GM21529 (cell line): Measurements from ENCODE around the gene IL9.

Experiments used
- ATAC-seq: cut with Tn5 transposase; IDR thresholded peaks from one replicate; pipeline ENCODE4 v1.9.1; 2021; ENCODE audit not compliant: unreplicated experiment

The IL9 gene

DNA sequence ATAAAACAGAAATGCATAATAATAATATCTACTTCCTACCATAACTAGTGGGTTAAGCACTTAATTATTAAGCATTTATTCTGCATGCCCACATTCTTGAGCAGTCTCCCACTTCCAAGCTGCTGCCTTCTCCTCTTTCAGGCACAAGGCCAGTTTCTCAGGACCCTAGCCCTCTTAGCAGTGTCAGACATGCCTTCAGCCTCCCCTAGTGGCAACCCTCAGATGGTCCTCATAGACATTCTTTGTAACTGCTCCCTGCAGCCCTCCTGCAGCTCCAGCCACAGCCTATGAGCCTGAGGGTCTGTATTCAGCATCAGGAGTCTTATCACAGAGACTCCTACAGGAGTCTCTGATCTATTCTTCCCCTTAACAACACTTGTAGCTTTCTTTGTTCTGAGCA is 3.9 kb downstream of the IL9 start:
- ATAC-seq = no peak

DNA sequence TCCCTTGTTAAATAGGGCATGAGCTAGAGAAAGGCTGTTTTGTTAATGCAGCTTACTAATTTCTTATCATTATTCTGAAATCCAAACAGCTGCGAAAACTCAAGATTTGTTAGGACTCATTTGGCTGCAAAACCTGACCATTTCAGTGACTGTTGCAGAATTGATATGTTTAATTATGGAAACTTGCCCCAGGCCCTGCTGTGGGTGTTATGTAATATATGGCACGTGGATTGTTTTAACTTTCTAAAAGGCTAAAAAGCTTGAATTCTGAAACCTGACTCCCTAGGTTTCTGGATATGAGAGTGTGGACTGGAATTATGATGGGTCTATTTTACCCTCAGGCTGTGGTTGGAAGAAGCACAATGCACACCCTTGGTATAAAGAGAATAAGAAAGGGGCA is 4.4 kb downstream of the IL9 start:
- no peak for ATAC-seq

DNA sequence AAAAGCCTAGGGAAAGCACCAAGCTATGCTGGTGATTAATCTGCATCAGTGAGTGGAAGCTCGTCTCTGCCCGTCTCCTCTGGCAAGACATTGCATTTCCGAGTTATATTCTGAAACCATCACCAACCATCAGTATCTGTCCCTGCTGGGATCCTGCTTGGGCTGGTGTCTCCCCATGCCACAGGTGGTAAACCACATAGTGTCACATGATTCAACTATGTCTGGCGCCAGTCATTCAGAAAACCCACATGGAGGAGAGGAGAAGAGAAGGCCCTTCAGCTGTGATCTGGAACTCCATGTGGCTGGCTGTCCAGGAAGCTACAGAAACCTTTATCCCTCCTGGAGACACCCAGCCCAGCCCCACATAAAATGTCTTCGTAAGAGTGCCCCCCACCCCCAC is 4.8 kb downstream of the IL9 start:
- ATAC-seq = peak; percentile 70

DNA sequence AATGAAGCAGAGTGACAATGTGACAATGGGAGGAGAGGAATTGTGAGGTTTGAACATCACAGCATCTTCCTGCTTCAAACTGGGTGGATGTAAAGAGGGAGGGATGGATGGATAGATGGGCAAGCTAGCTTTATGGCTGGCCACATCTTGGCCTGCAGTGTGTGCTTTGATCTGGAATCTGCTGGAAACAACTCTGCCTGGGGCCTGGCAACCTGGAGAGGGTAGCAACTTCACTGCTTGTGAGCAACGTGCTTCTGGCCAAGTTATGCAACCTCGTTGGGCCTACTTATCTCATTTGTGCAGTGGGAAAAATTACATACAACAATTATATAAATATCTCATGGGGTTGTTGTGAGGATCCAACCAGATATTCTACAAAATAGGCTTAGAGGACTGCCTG is 5.3 kb downstream of the IL9 start:
- no peak for ATAC-seq

GRCh38 chr5:135887881-135888614 is 7.6 kb downstream of the IL9 start:
- no peak for ATAC-seq

DNA sequence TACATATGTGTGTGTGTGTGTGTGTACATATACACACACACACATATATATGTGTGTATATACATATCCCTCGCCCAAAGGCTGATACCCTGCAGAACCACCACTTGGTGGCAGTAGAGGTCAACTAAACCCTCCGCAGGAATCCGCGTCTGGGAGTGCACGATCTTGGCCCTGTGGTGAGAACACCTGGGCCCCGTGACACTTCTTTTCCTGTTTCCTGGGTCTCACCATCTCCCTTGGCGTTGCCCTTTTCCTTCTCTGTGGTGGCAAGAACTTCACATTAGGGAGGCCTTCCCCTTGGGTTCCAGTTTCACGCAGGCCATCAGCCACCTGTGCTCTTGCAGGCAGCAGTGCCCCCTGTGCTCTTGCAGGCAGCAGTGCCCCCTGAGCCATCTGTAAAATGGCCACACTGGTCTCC is 8.2 kb downstream of the IL9 start:
- peak; percentile 86 for ATAC-seq

GRCh38 chr5:135886136-135886535 is 9.5 kb downstream of the IL9 start:
- no peak for ATAC-seq

- ATAC-seq = no peak
Measured at GRCh38 chr5:135885031-135885430, 10.6 kb downstream of the IL9 start.

DNA sequence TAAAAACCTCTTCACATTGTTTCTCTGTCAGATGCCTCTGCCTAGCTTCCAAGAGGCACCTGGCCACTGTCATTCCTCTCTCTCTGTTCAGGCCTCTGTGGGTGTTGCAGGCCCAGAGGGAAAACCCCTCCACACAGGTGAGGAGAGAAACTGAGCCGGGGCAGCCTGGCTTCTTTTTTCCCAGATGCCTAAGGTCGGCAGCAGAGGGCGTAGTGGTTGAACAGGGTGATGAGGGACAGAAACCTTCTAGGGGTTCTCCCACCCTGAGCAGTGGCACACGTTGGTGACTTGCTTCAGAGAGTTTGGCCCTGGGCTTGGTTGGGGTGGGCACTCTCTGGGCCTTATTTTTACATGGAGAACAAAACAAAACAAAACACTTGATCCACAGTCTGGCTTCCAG is 12.2 kb downstream of the IL9 start:
- ATAC-seq = no peak

DNA sequence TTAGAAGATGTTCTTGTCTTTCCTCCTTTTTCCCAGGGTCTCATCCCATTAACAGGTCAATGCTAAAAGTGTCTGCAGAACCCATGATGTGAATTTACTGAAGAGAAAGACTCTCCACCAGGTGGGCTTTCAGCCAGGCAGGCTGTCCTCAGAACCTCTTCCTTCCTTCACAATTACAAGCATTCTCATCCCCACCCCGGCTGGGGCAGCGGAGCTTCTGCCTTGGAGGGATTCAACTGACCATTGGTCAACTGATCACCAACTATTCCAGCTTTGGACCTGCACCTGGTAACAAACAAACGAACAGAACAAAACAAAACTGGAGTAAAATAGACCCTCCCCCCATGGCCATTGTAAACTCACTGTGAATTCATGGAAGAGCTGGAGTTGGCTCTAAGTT is 12.6 kb downstream of the IL9 start:
- ATAC-seq = no peak

DNA sequence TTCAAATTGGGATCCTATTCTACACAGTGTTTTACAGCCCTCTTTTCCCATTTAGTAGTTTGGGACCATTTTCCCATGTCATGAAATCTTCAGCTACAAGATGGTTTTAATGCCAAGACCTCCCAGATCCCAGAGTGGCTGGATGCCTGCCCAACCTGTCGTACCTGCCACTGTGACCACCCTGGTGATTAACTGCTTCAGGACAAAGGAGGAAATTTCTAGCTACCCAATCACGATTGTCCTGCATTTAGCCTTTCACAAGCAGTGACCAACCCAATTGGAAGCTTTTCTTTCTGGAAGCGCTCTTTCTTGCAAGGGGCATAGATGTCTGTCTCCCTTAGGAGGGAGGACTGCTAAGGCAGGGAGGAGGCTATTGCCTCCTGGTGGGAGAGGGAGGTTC is 13.8 kb downstream of the IL9 start:
- no peak for ATAC-seq

DNA sequence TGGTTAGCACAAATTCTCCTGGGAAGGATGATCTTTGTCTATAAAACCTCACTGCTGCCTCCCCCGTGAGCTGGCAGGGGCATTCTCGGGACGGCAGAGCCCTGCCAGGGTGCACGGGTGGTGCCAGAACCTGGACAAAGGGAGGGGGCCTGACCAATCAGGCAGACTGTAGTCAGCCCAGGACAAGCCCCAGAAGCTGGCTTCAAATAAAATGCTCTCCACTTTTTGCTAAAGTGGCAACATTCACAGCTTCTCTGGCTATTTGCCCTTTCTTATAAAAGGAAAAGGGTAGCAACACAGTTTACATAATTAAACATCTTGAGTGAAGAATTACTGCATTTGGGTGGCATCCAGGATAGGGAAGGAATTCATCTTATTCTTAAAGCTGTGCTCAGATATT is 14.4 kb downstream of the IL9 start:
- no peak for ATAC-seq

DNA sequence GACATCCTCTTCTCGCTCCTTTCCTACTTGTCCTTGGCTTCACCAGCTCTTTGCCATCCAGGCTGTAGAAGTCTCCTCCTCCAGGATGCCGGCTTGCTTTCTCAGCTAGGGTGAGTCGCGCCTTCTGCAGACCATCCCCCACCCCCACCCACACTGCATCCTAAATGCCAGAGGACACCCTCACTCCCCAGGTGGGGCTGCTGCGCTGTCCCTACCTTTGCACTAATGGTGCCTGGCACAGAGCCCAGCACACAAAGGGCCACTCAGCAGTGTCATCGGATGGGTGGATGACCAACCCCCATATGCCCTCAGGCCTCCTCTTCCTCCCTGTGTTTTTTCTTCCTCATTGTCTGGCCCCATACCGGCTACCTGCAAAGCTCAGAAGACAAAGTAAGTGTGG is 14.8 kb downstream of the IL9 start:
- ATAC-seq = no peak

DNA sequence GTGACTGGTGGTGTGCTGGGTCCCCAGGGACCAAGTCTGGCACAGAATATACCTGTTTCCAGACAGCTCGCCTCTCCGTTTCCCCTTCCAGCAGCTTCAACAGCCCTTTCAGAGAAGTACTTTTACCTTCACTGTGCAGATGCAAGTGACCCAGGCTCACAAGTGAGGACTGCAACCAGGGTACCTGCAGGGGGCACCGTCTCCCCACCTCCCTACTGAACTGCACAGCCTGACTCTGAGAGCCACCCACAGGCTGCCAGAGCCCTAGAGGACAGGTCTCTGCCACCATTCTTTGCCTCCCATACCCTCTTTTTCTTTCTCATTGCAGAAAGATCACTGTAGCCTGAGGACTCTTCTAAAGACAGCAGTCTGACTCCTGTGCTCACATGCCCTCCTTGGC is 15.4 kb downstream of the IL9 start:
- ATAC-seq = no peak

DNA sequence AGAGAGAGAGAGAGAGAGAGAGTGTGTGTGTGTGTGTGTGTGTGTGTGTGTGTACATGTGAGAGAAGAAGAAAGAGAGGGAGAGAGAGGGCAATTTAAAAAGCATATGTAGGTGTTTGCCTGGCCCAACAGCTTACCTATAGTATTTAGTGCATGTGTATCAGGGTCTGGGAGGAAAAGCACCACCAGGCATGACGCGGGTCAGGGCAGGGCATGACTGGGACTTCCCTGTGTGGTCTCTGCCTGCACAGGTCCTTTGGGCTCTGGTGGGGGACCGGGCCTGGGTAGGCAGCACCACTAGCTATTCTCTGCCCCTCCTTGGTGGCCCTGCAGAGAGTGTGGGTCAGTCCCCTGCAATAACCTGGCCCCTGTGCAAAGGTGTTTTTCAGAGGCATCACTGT is 16.1 kb downstream of the IL9 start:
- no peak for ATAC-seq

GRCh38 chr5:135878156-135878620 is 17.5 kb downstream of the IL9 start:
- ATAC-seq = no peak

- no peak for ATAC-seq
Measured at GRCh38 chr5:135877570-135878155, 18.0 kb downstream of the IL9 start.

GRCh38 chr5:135876146-135876545 is 19.5 kb downstream of the IL9 start:
- ATAC-seq = no peak

DNA sequence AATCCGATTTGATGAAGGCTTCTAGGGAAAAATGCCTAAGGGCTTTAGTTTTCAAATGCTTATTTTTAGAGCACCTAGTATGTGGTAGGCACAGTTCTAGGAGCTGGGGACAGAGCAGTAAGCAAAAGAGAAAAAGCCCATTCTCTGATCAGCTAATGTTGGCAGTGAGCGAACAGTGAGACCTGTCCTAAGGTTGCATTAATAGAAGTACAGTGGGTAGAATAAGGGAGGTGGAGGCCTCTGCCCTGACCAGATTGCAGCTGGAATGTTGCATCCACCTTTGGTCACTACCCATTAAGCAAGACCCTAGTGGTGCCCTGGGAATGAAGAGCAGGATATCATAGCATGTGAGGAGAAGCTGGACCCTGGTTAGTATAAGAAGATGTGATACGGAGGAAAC is 20.1 kb downstream of the IL9 start:
- ATAC-seq = no peak

GRCh38 chr5:135874461-135874860 is 21.2 kb downstream of the IL9 start:
- no peak for ATAC-seq

DNA sequence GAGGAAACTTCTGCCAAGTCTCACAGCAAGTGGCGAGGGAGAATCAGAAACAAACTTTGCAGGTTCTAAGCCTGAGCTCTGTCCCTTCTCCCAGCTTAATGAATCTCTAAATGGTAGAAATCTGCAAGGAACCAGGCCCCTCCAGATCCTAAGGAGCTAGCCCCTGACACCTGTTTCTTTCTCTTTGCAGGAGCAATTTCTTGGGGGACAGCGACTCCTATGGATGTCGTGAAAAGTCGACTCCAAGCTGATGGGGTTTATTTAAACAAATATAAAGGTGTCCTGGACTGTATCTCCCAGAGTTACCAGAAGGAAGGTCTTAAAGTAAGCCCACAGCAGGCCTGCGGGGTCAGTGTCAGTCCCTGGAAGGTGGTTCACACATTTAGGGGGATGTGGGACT is 21.8 kb downstream of the IL9 start:
- no peak for ATAC-seq

DNA sequence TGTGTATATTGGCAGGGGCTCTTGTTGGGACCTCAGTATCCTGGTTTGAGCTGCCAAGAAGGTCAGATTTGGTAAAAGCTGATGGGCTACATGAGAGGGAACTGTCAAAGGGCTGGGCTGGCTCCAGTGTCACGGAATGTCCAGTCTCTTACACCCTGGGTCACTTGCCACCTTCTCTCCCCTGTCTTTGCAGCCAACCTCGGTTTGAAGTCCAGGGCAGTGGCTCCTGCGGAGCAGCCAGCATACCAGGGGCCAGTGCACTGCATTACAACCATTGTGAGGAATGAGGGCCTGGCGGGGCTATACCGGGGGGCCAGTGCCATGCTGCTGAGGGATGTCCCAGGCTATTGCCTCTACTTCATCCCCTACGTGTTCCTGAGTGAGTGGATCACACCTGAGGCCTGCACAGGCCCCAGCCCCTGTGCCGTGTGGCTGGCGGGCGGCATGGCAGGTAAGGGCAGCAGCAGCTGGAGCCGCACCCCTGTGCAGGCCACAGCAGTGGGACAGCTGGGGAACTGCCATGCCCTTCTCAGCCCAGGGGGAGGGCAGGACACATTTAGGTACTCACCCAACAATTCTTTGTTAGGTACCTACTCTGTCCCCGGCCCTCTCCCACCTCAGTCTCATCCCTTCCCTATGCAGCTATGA is 24.2 kb downstream of the IL9 start:
- no peak for ATAC-seq
